Calu3 (cell line): Measurements from ENCODE around the gene NRG2. TPM values are rescaled to one million over a fixed set of nuclear protein-coding genes. Genes with fewer than 3 reads are reported as not detected.

ENCODE experiments used
- BruUV-seq: library from RNA; stranded (reverse); fragments of 400-500 nt; replicated peaks from 2 replicates; lab custom pipeline; 2021; lab: Mats Ljungman, UMichigan
- CTCF ChIA-PET: fragments of 300-600 bp; sonication (Branson Sonifier 250); formaldehyde crosslinking; loops from one replicate; lab custom pipeline; 2022; ENCODE audit warnings: antibody characterized with exemption; lab: Charles Lee
- DNase-seq: peaks from one replicate; pipeline ENCODE4 v3.0.0; 2022
- H3K27ac Mint-ChIP-seq: one replicate; pipeline ENCODE4 v1.8.0; 2022; ENCODE audit warnings: mixed read lengths; ENCODE audit not compliant: unreplicated experiment
- H3K27me3 Mint-ChIP-seq: one replicate; pipeline ENCODE4 v1.8.0; 2022; ENCODE audit warnings: mixed read lengths; ENCODE audit not compliant: unreplicated experiment
- H3K36me3 Mint-ChIP-seq: one replicate; pipeline ENCODE4 v1.8.0; 2022; ENCODE audit warnings: mild to moderate bottlenecking, moderate library complexity, mixed read lengths; ENCODE audit not compliant: insufficient read depth, unreplicated experiment
- H3K4me1 Mint-ChIP-seq: one replicate; pipeline ENCODE4 v1.8.0; 2022; ENCODE audit warnings: mild to moderate bottlenecking, low read depth, mixed read lengths; ENCODE audit not compliant: unreplicated experiment
- H3K4me3 Mint-ChIP-seq: one replicate; pipeline ENCODE4 v1.8.0; 2022; ENCODE audit warnings: mild to moderate bottlenecking, low read depth, moderate library complexity, mixed read lengths; ENCODE audit not compliant: unreplicated experiment
- H3K9me3 Mint-ChIP-seq: one replicate; pipeline ENCODE4 v1.8.0; 2022; ENCODE audit warnings: low read depth, mixed read lengths; ENCODE audit not compliant: unreplicated experiment
- CTCF ChIP-seq: fragments of 200-600 bp; IDR thresholded peaks from one replicate; pipeline ENCODE4 v1.8.0; 2022; ENCODE audit warnings: antibody characterized with exemption; ENCODE audit not compliant: unreplicated experiment
- intact Hi-C: fragments of 100-400 bp; cut with micrococcal nuclease; formaldehyde crosslinking; loops from one replicate; pipeline ENCODE4 v1.10.0; 2022; ENCODE audit not compliant: unreplicated experiment
- total RNA-seq: library from RNA; stranded (reverse); gene quantifications from 2 replicates; pipeline ENCODE4 v1.2.3, GENCODE V29; 2022

The NRG2 gene
- total RNA-seq, 1 experiment from 2014 or later: 1.4 TPM

- H3K27ac Mint-ChIP-seq: no peak overlapping the region
- no peak overlapping the region for H3K4me3 Mint-ChIP-seq
- TF ChIP-seq CTCF: no peak
- peaks cover 10% of the 10 kb centered on the region for H3K4me1 Mint-ChIP-seq
- CTCF ChIA-PET: no interaction called here
- peaks cover 42% of the 10 kb centered on the region for H3K27me3 Mint-ChIP-seq
- BruUV-seq: no TSS peak
- H3K9me3 Mint-ChIP-seq: no peaks in the 10 kb centered on the region
- intact Hi-C loops: no loop called here
- DNase-seq: no peak
- peaks cover 8% of the 10 kb centered on the region for H3K36me3 Mint-ChIP-seq
Measured at GRCh38 chr5:139851558-139851957, 191.5 kb downstream of the NRG2 start.

- CTCF ChIA-PET: interaction anchor here (1.2 to 2.0 kb wide), 2 partner anchors 9 to 63 kb away, joined by 3 to 10 read pairs; no protein-coding TSS in a partner anchor
- Mint-ChIP-seq H3K4me1 (peaks cover 10% of the 10 kb centered on the region), H3K4me3 (no peak overlapping the region), H3K27me3 (peaks cover 52% of the 10 kb centered on the region), H3K9me3 (no peaks in the 10 kb centered on the region), H3K27ac (no peak overlapping the region), H3K36me3 (peaks cover 8% of the 10 kb centered on the region)
- DNase-seq: no peak
- no TSS peak for BruUV-seq
- no peak for TF ChIP-seq CTCF
- intact Hi-C loops: no loop called here
Measured at GRCh38 chr5:139850423-139851016, 192.6 kb downstream of the NRG2 start.

- Mint-ChIP-seq H3K27ac (no peak overlapping the region), H3K27me3 (peaks cover 58% of the 10 kb centered on the region), H3K36me3 (peaks cover 8% of the 10 kb centered on the region), H3K9me3 (no peaks in the 10 kb centered on the region), H3K4me3 (no peak overlapping the region), H3K4me1 (peaks cover 10% of the 10 kb centered on the region)
- no peak for TF ChIP-seq CTCF
- DNase-seq: no peak
- intact Hi-C loops: no loop called here
- CTCF ChIA-PET: interaction anchor here (0.6 to 2.0 kb wide), 3 partner anchors 10 to 129 kb away, joined by 3 to 10 read pairs (median 3); no protein-coding TSS in a partner anchor
- BruUV-seq: no TSS peak
Measured at GRCh38 chr5:139849942-139850341, 193.2 kb downstream of the NRG2 start.

- intact Hi-C loops: no loop called here
- Mint-ChIP-seq H3K27ac (peak overlapping the region; percentile 16), H3K4me3 (peak overlapping the region; percentile 66), H3K9me3 (no peaks in the 10 kb centered on the region), H3K4me1 (peaks cover 10% of the 10 kb centered on the region), H3K36me3 (peaks cover 8% of the 10 kb centered on the region), H3K27me3 (peaks cover 63% of the 10 kb centered on the region)
- CTCF ChIA-PET: interaction anchor here (0.6 to 2.0 kb wide), 2 partner anchors 62 to 128 kb away, joined by 3 to 10 read pairs; no protein-coding TSS in a partner anchor
- no peak for TF ChIP-seq CTCF
- no peak for DNase-seq
- BruUV-seq: no TSS peak
Measured at GRCh38 chr5:139849501-139849900, 193.6 kb downstream of the NRG2 start.
